Right lobe of liver (tissue), 4 donors: Measurements from ENCODE around the gene USP17L21.
"Not testable (repeated sequence)": the region's sequence is repeated elsewhere in the genome, so short reads cannot be mapped to it uniquely, and the experiment has no call there.

Experiments
- POLR2A ChIP-seq: fragments of 450-650 bp; IDR thresholded peaks from one replicate; pipeline ENCODE4 v1.6.1; 2017; ENCODE audit warnings: antibody characterized with exemption, mild to moderate bottlenecking
- TF ChIP-seq, protein P1 (sequence below), 4 donors: fragments of 200-600 bp in 3 of 4; fragments of 450-650 bp in 1 of 4; IDR thresholded peaks; one replicate each; pipeline versions ENCODE4 v1.5.1 to v1.8.0; 2016 to 2022; ENCODE audit warnings: antibody characterized with exemption in 4 of 4, mild to moderate bottlenecking in 2 of 4
- donor health status: DM: no; HTN: no; CAD: no.
- donor health status: DM: no; HTN: no; CAD: no.
- donor health status: DM: no; HTN: yes; CAD: no.

DNA sequence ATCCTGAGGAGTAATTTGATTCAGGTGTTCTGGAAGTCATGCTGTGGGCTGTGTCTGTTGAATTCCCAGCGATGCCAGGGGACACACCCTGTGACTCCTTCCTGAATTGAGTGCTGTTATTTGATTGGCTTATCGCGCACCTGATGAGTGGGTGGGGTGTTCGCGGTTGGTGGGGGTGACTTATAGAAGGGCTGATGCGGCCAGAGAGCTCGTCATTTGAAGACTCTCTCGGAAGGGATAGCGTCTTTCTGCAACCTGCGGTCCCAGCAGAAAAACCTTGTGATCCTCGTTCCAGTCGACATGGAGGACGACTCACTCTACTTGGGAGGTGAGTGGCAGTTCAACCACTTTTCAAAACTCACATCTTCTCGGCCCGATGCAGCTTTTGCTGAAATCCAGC is 4.8 kb upstream of the USP17L21 start, which contains the start of gene USP17L20:
- TF ChIP-seq POLR2A = not testable (repeated sequence)
- TF ChIP-seq, protein P1, sequence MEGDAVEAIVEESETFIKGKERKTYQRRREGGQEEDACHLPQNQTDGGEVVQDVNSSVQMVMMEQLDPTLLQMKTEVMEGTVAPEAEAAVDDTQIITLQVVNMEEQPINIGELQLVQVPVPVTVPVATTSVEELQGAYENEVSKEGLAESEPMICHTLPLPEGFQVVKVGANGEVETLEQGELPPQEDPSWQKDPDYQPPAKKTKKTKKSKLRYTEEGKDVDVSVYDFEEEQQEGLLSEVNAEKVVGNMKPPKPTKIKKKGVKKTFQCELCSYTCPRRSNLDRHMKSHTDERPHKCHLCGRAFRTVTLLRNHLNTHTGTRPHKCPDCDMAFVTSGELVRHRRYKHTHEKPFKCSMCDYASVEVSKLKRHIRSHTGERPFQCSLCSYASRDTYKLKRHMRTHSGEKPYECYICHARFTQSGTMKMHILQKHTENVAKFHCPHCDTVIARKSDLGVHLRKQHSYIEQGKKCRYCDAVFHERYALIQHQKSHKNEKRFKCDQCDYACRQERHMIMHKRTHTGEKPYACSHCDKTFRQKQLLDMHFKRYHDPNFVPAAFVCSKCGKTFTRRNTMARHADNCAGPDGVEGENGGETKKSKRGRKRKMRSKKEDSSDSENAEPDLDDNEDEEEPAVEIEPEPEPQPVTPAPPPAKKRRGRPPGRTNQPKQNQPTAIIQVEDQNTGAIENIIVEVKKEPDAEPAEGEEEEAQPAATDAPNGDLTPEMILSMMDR (IDR thresholded peaks at IDR 0.05) = not testable (repeated sequence)
